ENCODE results near the gene PDLIM4. TPM values are rescaled to one million over a fixed set of nuclear protein-coding genes. Genes with fewer than 3 reads are reported as not detected.

Gene PDLIM4
- polyA plus RNA-seq, 1 donor from 2014 or later = not detected

GRCh38 chr5:132279801-132280200 lies 22.3 kb downstream of the PDLIM4 start:
- TF ChIP-seq POLR2AphosphoS5 (IDR thresholded peaks at IDR 0.05) = no peak
- no peak for TF ChIP-seq CTCF (IDR thresholded peaks at IDR 0.05; ENCODE audit: poor library complexity, severe bottlenecking)
- TF ChIP-seq MXI1 (conservative IDR thresholded peaks at IDR 0.05; ENCODE audit: poor library complexity, severe bottlenecking) = no peak
- no peak for TF ChIP-seq RAD21 (conservative IDR thresholded peaks at IDR 0.05)
- TF ChIP-seq SMC3 (conservative IDR thresholded peaks at IDR 0.05; ENCODE audit: poor library complexity) = no peak
- no peak for TF ChIP-seq EP300 (conservative IDR thresholded peaks at IDR 0.05; ENCODE audit: poor library complexity, severe bottlenecking)
- TF ChIP-seq EZH2 (IDR thresholded peaks at IDR 0.05; ENCODE audit: borderline replicate concordance, insufficient read depth, low read length, poor library complexity, severe bottlenecking) = no peak
- no peak overlapping the region for H3K4me3 ChIP-seq (ENCODE audit: low read length)
- no peak overlapping the region for H2AFZ ChIP-seq (ENCODE audit: low read depth, low read length)
- H3F3A ChIP-seq (ENCODE audit: insufficient read depth, low read length, poor library complexity, severe bottlenecking) = no peaks in the 10 kb centered on the region
- H3K9me3 ChIP-seq (ENCODE audit: low read length) = no peaks in the 10 kb centered on the region
- no peaks in the 10 kb centered on the region for H3K36me3 ChIP-seq (ENCODE audit: insufficient read depth, low read length)
- H3K9me2 ChIP-seq (ENCODE audit: insufficient read depth, low read length) = no peaks in the 10 kb centered on the region
- H3K27ac ChIP-seq (ENCODE audit: low read length) = no peak overlapping the region
- no peaks in the 10 kb centered on the region for H4K20me1 ChIP-seq (ENCODE audit: insufficient read depth)
- H3K79me2 ChIP-seq (replicated peaks; ENCODE audit: insufficient read depth, low read length) = no peaks in the 10 kb centered on the region
- H3K4me2 ChIP-seq (ENCODE audit: low read length) = no peak overlapping the region
- no peak overlapping the region for H3K9ac ChIP-seq (ENCODE audit: low read length)
- H3K27me3 ChIP-seq (ENCODE audit: insufficient read depth, low read depth, low read length) = no peaks in the 10 kb centered on the region

- H4K20me1 ChIP-seq (ENCODE audit: insufficient read depth) = no peaks in the 10 kb centered on the region
- no peak overlapping the region for H2AFZ ChIP-seq (ENCODE audit: low read depth, low read length)
- H3K9ac ChIP-seq (ENCODE audit: low read length) = no peak overlapping the region
- no peak overlapping the region for H3K27ac ChIP-seq (ENCODE audit: low read length)
- no peak overlapping the region for H3K4me3 ChIP-seq (ENCODE audit: low read length)
- no peaks in the 10 kb centered on the region for H3K9me2 ChIP-seq (ENCODE audit: insufficient read depth, low read length)
- H3F3A ChIP-seq (ENCODE audit: insufficient read depth, low read length, poor library complexity, severe bottlenecking) = no peaks in the 10 kb centered on the region
- no peaks in the 10 kb centered on the region for H3K79me2 ChIP-seq (replicated peaks; ENCODE audit: insufficient read depth, low read length)
- TF ChIP-seq POLR2AphosphoS5 (IDR thresholded peaks at IDR 0.05) (no peak), SMC3 (conservative IDR thresholded peaks at IDR 0.05; ENCODE audit: poor library complexity) (no peak), REST (IDR thresholded peaks at IDR 0.05; ENCODE audit: borderline replicate concordance) (no peak), EZH2 (IDR thresholded peaks at IDR 0.05; ENCODE audit: borderline replicate concordance, insufficient read depth, low read length, poor library complexity, severe bottlenecking) (no peak), CTCF (IDR thresholded peaks at IDR 0.05; ENCODE audit: poor library complexity, severe bottlenecking) (no peak), RAD21 (conservative IDR thresholded peaks at IDR 0.05) (no peak), TAF1 (IDR thresholded peaks at IDR 0.05; ENCODE audit: low read depth) (no peak), EP300 (conservative IDR thresholded peaks at IDR 0.05; ENCODE audit: poor library complexity, severe bottlenecking) (no peak), MXI1 (conservative IDR thresholded peaks at IDR 0.05; ENCODE audit: poor library complexity, severe bottlenecking) (no peak)
- no peaks in the 10 kb centered on the region for H3K36me3 ChIP-seq (ENCODE audit: insufficient read depth, low read length)
- H3K27me3 ChIP-seq (ENCODE audit: insufficient read depth, low read depth, low read length) = no peaks in the 10 kb centered on the region
- H3K4me2 ChIP-seq (ENCODE audit: low read length) = no peak overlapping the region
- no peaks in the 10 kb centered on the region for H3K9me3 ChIP-seq (ENCODE audit: low read length)
Measured at GRCh38 chr5:132280371-132281240, 23.1 kb downstream of the PDLIM4 start.

All from neural cell (in vitro differentiated cells).